GM23248 (cell line): ENCODE measurements around the gene ALDH16A1. TPM values are rescaled to one million over a fixed set of nuclear protein-coding genes. Genes with fewer than 3 reads are reported as not detected.
A peak's percentile ranks its signal among the peaks of the same experiment; 100 is the strongest.

Experiments used
- DNase-seq: peaks from one replicate; pipeline ENCODE4 v3.0.0-alpha.2; 2015
- H2AFZ ChIP-seq: fragments of 200-600 bp; sonication (generic); 2 replicates; pipeline ENCODE4 v1.6.1; 2016; ENCODE audit warnings: antibody characterized with exemption
- H3F3A ChIP-seq: fragments of 200-600 bp; sonication (generic); 2 replicates; pipeline ENCODE4 v1.6.1; 2016; ENCODE audit warnings: mild to moderate bottlenecking, antibody characterized with exemption, mixed run types; ENCODE audit not compliant: insufficient read depth
- H3K27ac ChIP-seq: fragments of 200-600 bp; sonication (generic); 2 replicates; pipeline ENCODE4 v1.5.1; 2016; ENCODE audit warnings: mild to moderate bottlenecking
- H3K27me3 ChIP-seq: fragments of 200-600 bp; sonication (generic); replicated peaks from 2 replicates; pipeline ENCODE4 v1.6.1; 2016; ENCODE audit warnings: mild to moderate bottlenecking; ENCODE audit not compliant: insufficient read depth
- H3K36me3 ChIP-seq: fragments of 200-600 bp; sonication (generic); 2 replicates; pipeline ENCODE4 v1.6.1; 2016; ENCODE audit warnings: low read depth, mild to moderate bottlenecking
- H3K4me1 ChIP-seq: fragments of 200-600 bp; sonication (generic); 2 replicates; pipeline ENCODE4 v1.6.1; 2016; ENCODE audit warnings: mild to moderate bottlenecking; ENCODE audit not compliant: insufficient read depth
- H3K4me2 ChIP-seq: fragments of 200-600 bp; sonication (generic); one replicate; pipeline ENCODE4 v1.6.1; 2016; ENCODE audit warnings: mild to moderate bottlenecking; ENCODE audit not compliant: unreplicated experiment
- H3K4me3 ChIP-seq: fragments of 200-600 bp; sonication (generic); 2 replicates; pipeline ENCODE4 v1.5.1; 2016; ENCODE audit warnings: mild to moderate bottlenecking
- H3K79me2 ChIP-seq: fragments of 200-600 bp; sonication (generic); 2 replicates; pipeline ENCODE4 v1.6.1; 2016; ENCODE audit warnings: mild to moderate bottlenecking; ENCODE audit not compliant: insufficient read depth
- H3K9ac ChIP-seq: fragments of 200-600 bp; sonication (generic); 2 replicates; pipeline ENCODE4 v1.6.1; 2016; ENCODE audit warnings: mild to moderate bottlenecking
- H3K9me2 ChIP-seq: fragments of 200-600 bp; sonication (generic); 2 replicates; pipeline ENCODE4 v1.6.1; 2016; ENCODE audit warnings: mixed run types, mild to moderate bottlenecking, moderate library complexity; ENCODE audit not compliant: insufficient read depth
- H3K9me3 ChIP-seq: fragments of 200-600 bp; sonication (generic); one replicate; pipeline ENCODE4 v1.6.1; 2017; ENCODE audit warnings: low read depth
- H4K20me1 ChIP-seq: fragments of 200-600 bp; sonication (generic); 2 replicates; pipeline ENCODE4 v1.6.0; 2016; ENCODE audit not compliant: insufficient read depth
- EZH2 ChIP-seq: fragments of 200-600 bp; sonication (generic); IDR thresholded peaks from 2 replicates; pipeline ENCODE4 v1.6.1; 2018; ENCODE audit warnings: antibody characterized with exemption, mild to moderate bottlenecking; ENCODE audit not compliant: insufficient read depth, poor library complexity, severe bottlenecking
- EZH2phosphoT487 ChIP-seq: fragments of 200-600 bp; sonication (generic); IDR thresholded peaks from 2 replicates; pipeline ENCODE4 v1.6.1; 2018; ENCODE audit warnings: antibody characterized with exemption, moderate library complexity, mild to moderate bottlenecking, low read depth; ENCODE audit not compliant: insufficient read depth
- WGBS, 2 experiments: methylation state at CpG; one replicate each; pipeline ENCODE4 v1.1.6; 2015 to 2017; ENCODE audit warnings: low lambda C conversion rate in 2 of 2, low coverage in 1 of 2; ENCODE audit errors: missing lambda C conversion rate in 2 of 2; 5-methylcytosine and 5-hydroxymethylcytosine counted together
- in situ Hi-C: fragments of 300-500 bp; cut with MboI; formaldehyde crosslinking; loops from 2 replicates; pipeline ENCODE4 v1.15.0; 2020
- polyA plus RNA-seq: library from polyadenylated mRNA; unstranded; fragments of >200 nt; fragmentation: Nextera tagmentation; extraction: Ambion mirVana; gene quantifications from 2 replicates; pipeline ENCODE4 v1.2.1, GENCODE V29; 2016
- total RNA-seq: library from RNA; depleted of rRNA; stranded (reverse); fragments of >200 nt; shearing (Covaris generic); gene quantifications from 2 replicates; pipeline ENCODE4 v1.2.3, GENCODE V29; 2014

Gene ALDH16A1
- total and polyA plus RNA-seq, 2 experiments from 2014 or later = 9.4 to 30.4 TPM

DNA sequence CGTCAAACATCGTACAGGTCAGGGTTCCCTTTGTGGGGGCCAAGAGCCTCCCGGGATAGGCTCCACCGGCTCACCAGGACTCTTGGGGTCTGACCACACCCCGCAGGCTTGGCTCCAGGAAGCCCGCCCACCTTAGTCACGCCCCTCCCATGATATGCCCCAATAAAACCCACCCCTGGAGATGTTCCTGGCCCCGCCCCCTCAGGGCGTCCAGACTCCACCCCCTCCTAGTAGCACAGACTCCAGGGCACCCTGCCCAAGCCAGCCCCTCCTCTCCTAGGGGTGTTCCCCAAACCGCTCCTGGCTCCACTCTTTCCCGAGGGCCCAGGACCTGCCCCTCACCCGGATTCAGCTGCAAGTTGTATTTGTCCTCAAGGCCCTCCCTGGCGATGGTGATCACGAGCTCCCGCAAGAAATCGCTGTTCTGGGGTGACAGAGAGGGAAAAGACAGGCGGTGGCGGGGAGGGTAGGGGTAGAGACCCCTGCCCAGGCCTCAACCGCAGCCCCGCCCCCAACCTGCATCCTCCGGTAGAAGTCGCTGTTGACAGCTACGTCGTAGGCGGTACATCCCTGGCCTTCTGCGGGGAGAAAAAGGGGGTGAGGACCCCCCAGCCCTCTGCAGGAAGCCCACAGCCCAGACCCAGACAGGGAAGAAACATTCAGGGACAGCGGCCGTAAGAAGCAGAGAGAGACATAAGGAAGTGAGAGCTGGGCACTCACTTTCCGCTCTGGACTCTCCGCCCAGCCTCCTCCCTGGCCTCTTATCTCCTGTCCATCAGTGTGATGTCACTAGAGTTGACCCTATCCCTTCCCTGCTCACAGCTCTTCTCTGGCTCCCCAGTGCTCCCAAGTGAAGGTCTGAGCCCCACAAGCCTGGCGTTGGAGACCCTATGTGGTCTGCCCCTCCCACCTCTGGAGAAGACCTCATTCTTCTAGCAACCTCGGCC lies 5.3 kb upstream of the ALDH16A1 start:
- Histone ChIP-seq H3K79me2 (peaks cover 18% of the 10 kb centered on the region), H3K4me1 (no peaks in the 10 kb centered on the region), H3K4me2 (no peak overlapping the region), H3K27ac (no peak overlapping the region), H3F3A (peaks cover 13% of the 10 kb centered on the region), H3K4me3 (no peak overlapping the region), H3K27me3 (no peaks in the 10 kb centered on the region), H2AFZ (no peak overlapping the region), H4K20me1 (no peaks in the 10 kb centered on the region), H3K9ac (no peak overlapping the region), H3K9me3 (no peaks in the 10 kb centered on the region), H3K36me3 (no peaks in the 10 kb centered on the region), H3K9me2 (no peaks in the 10 kb centered on the region)
- in situ Hi-C loops = no loop called here
- TF ChIP-seq EZH2 (no peak), EZH2phosphoT487 (no peak)
- DNase-seq = no peak
- WGBS, 2 experiments = 55 to 64% methylated on average over 27 to 32 of the region's 32 CpGs

DNA sequence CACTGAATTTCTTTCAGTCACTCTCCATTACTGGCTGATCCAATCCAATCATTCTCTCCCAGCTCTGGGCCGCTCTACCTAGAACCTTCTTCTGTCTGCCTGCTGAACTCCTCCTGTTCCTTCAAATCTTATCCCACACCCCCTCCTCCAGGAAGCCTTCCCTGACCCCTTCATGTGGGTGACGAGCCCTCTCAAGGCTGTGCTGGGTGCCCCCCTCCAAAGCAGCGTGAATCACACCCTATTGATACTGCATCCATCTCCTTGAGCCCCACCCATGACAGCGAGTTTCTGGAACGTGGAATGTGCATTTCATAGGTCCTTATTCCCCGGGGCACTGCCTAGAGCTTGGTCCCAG lies 4.6 kb upstream of the ALDH16A1 start:
- no peak for TF ChIP-seq EZH2
- TF ChIP-seq EZH2phosphoT487 = no peak
- no peak overlapping the region for H3K9ac ChIP-seq
- H3K27me3 ChIP-seq = no peaks in the 10 kb centered on the region
- no peaks in the 10 kb centered on the region for H3K4me1 ChIP-seq
- WGBS, 2 experiments = 86% methylated on average over 6 of the region's 6 CpGs
- H3K79me2 ChIP-seq = peaks cover 18% of the 10 kb centered on the region
- DNase-seq = no peak
- no peak overlapping the region for H3K4me2 ChIP-seq
- H4K20me1 ChIP-seq = no peaks in the 10 kb centered on the region
- no peaks in the 10 kb centered on the region for H3K9me3 ChIP-seq
- H3K27ac ChIP-seq = no peak overlapping the region
- H3K9me2 ChIP-seq = no peaks in the 10 kb centered on the region
- in situ Hi-C loops = no loop called here
- no peaks in the 10 kb centered on the region for H3K36me3 ChIP-seq
- H3K4me3 ChIP-seq = no peak overlapping the region
- peaks cover 15% of the 10 kb centered on the region for H3F3A ChIP-seq
- no peak overlapping the region for H2AFZ ChIP-seq

DNA sequence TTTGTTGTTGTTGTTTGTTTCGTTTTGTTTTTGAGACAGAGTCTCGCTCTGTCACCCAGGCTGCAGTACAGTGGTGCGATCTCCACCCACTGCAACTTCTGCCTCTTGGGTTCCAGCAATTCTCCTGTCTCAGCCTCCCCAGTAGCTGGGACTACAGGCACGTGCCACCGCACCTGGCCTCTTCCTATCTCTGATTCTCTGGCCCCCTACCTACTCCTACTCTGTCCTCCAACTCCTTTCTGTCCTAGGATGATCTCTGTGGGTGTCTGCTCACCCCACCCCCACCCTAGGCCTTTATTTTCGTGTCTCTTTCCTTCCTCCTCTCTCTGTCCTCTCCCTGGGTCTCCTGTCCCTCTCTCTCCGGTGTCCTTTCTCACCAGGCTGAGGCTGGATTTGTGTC lies 2.6 kb upstream of the ALDH16A1 start:
- Histone ChIP-seq H3K36me3 (no peaks in the 10 kb centered on the region), H3K9me3 (no peaks in the 10 kb centered on the region), H3K4me1 (peaks cover 7% of the 10 kb centered on the region; the same call in 1 of the 2 replicates), H3K9ac (peak overlapping the region; percentile 93), H4K20me1 (no peaks in the 10 kb centered on the region), H3F3A (peaks cover 14% of the 10 kb centered on the region), H3K4me2 (peak overlapping the region; percentile 90), H3K4me3 (peak overlapping the region; percentile 100), H2AFZ (no peak overlapping the region), H3K27me3 (no peaks in the 10 kb centered on the region), H3K27ac (no peak overlapping the region), H3K79me2 (peaks cover 33% of the 10 kb centered on the region), H3K9me2 (no peaks in the 10 kb centered on the region)
- TF ChIP-seq EZH2 (no peak), EZH2phosphoT487 (no peak)
- in situ Hi-C loops = no loop called here
- WGBS, 2 experiments = 74 to 77% methylated on average over 7 of the region's 7 CpGs
- no peak for DNase-seq

DNA sequence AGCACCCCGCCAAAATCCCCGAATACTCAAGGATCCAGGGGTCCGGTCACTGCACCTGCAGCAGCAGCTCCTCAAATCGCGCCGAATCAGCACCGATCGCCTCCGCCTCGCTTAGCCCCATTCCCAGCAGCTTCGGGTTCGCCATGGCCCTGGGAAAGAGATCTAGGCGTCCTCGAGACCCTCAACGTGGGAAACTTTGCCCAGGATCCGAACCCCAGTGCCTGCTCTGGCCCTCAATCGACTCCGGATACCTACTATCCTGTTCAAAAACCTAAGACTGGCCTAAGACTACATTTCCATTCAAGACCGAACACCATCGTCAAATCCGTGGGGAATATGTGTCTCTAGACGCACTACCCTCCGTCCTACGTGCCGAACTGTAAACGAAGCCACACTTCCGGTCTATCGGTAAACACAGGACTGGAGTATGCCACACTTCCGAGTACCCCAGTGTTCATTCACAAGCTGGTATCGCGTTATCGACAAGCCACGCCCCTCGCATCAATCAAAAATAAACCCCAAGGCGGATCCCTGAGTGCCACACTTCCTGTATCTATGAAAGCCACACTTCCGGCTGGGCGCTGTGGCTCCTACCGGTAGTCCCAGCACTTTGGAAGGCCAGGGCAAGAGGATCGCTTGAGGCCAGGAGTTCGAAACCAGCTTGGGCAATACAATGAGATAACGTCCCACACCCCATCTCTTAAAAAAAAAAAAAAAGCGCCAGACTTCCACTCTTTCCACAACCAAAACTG lies 1.4 kb upstream of the ALDH16A1 start, which contains the start of gene PIH1D1:
TSS of gene PIH1D1 (minus strand) at position 385 of the 752 bp plus-strand sequence. CDS start at position 145, 240 bp downstream.
- Histone ChIP-seq H3K27me3 (no peaks in the 10 kb centered on the region), H2AFZ (peak within 1 kb of the TSS; percentile 99), H3K9ac (peak within 1 kb of the TSS; percentile 97), H3K9me2 (no peaks in the 10 kb centered on the region), H3K27ac (peak within 1 kb of the TSS; percentile 97), H3F3A (peaks cover 26% of the 10 kb centered on the region), H3K9me3 (no peaks in the 10 kb centered on the region), H3K4me2 (peak within 1 kb of the TSS; percentile 90), H3K4me1 (peaks cover 19% of the 10 kb centered on the region; the same call in 1 of the 2 replicates), H3K79me2 (peaks cover 33% of the 10 kb centered on the region), H4K20me1 (no peaks in the 10 kb centered on the region), H3K36me3 (no peaks in the 10 kb centered on the region), H3K4me3 (peak within 1 kb of the TSS; percentile 100)
- in situ Hi-C loops = no loop called here
- 1% methylated on average over 42 of the region's 42 CpGs for WGBS, 2 experiments
- no peak for TF ChIP-seq EZH2phosphoT487
- no peak for TF ChIP-seq EZH2
- peak; percentile 99 for DNase-seq
